Measurements from ENCODE around the gene NCAPD2.
"Not testable (repeated sequence)": the region's sequence is repeated elsewhere in the genome, so short reads cannot be mapped to it uniquely, and the experiment has no call there.

Gene NCAPD2

GRCh38 chr12:6463858-6464257 lies 30.0 kb upstream of the NCAPD2 start:
- no peak for DNase-seq

DNA sequence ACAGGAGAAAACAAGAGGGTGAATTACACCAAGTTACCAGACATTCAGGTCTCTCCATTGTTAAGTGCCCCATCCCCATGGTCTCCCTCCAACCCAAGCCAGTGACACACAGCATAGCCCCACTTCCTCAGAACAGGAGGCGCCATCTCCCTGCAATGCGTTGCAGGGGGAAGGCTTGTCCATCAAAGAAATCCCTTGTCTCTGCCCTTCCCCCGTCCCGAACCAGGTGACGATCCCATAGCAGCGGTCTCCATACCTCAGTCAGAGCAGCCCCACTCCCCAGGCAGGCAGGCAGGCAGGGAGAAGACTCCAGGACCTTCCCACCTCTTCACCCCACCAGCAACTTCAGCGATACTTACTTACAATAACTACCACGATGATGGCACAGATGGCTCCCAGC lies 29.4 kb upstream of the NCAPD2 start:
- no peak for DNase-seq

DNA sequence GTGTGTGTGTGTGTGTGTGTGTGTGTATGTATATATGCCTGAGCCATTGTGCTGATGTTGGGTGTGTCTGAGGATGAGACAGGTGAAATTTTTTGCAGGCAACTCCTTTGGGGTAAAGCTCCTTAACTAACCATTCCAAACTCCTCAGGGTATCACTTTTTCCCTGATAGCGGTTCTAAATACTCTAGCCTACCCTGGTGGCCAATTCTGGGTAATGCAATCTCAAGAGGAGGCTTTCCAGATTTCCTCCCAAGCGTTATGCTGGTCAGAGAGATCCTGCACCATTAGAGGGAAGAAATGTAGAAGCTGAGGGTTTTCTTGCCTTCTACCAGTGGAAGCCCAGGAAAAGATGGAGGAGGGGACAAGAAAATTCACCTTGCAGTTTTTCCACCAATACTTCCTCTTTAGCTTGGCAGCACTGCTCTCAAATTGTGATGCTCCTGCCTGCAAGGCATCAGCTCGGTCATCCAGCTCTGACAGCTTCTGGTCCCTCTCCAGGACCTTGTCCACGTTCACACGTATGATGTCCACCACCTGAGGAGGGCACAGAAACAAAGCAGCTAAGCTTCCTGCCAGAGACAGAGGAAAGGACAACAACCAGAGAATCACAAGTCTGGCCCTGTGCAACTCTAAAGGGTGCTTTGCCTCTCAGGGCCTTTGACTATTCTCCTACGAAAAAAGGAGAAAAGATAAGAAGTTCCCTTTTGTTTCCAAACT lies 28.3 kb upstream of the NCAPD2 start:
- peak; percentile 36 for DNase-seq

DNA sequence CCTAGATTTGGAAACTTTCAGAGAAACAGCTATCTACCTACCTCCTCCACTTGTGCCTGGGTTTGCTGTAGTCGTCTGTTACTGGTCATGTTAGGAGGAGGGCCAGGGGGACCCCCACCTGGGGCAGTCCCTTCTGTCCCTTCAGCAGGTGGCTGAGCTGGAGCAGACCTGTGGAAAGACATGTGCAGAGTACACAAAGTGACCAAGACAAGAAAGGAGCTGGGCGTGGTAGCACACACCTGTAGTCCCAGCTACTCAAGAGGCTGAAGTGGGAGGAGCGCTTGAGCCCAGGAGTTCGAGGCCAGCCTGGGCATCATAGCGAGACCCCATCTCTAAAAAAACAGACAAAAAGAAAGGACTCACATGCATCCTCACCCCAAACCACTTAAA lies 27.7 kb upstream of the NCAPD2 start:
- DNase-seq = no peak

- DNase-seq = not testable (repeated sequence)
Measured at GRCh38 chr12:6466751-6467150, 27.2 kb upstream of the NCAPD2 start.

DNA sequence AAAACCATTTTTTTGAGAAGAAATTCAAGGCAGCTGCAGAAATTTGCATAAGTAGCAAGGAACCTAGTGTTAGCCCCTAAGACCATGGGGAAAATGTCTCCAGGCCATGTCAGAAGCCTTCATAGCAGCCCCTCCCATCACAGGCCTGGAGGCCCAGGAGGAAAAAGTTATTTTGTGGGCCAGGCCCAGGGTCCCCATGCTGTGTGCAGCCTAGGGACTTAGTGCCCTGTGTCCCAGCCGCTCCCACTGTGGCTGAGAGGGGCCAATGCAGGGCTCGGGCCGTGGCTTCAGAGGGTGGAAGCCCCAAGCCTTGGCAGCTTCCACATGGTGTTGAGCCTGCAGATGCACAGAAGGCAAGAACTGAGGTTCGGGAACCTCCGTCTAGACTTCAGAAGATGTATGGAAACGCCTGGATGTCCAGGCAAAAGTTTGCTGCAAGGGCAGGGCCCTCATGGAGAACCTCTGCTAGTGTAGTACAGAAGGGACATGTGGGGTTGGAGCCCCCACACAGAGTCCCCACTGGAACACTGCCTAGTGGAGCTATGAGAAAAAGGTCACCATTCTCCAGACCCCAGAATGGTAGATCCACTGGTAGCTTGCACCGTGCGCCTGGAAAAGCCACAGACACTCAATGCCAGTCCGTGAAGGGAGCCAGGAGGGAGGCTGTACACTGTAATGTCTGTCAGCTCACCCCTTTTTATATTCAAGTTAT lies 26.2 kb upstream of the NCAPD2 start:
- DNase-seq = not testable (repeated sequence)

DNA sequence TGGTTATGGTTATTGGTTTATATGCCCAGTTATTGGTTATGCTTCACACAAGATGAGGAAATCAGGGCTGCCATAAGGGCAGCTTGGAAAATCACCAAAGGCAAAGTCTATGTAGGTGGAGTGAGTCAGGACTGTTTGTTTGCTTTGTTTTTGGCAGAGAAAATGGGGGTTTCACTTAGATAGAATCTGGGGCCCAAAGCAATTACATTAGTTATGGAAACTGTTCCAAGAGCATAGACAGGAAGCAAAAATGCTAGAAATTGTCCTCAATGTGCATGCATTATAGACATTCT lies 25.7 kb upstream of the NCAPD2 start:
- no peak for DNase-seq

GRCh38 chr12:6469092-6469491 lies 24.8 kb upstream of the NCAPD2 start:
- no peak for DNase-seq

GRCh38 chr12:6469609-6470374 lies 24.1 kb upstream of the NCAPD2 start:
- DNase-seq = no peak

DNA sequence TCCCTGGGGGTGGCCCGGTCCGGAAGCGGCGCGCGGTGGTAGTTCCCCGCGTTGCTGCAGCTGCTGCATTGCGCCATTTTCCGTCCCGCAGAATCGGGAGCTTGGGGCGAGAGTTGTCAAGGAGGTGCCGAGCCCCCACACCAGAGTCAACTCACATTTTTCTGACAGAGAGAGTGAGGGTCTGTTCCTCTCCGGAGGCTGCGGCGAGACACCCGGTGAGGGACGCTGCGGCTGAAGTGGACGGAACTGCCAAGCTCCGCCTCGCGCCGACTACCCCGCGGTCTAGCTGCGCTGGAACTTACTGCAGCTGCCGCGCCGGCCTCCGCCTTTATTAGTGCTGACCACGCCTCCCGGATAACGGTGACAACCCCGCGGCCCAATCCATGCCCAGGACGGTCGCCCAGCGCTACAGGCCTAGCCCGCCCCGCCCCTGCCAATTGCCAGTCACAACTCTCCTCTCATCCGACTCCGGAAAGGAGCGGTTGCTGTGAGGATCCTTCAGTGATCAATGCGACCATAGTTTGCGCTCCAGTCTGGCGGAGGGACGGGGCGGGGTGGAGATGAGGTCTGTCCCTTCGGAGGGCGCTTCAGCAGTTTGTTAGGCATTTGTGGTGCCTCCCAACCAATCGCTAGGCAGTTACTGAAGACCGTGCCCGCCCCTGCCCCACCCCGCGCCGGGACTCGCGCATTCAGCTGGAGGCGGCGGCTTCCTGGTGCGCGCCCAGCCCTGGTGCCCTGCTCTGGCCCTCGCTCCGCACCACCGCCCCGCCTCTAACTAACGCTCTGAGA lies 23.3 kb upstream of the NCAPD2 start, which contains the start of gene VAMP1:
Gene VAMP1, minus strand, starts transcription at position 303 of the 789 bp plus-strand sequence. Its CDS starts 146 bp downstream, at position 157.
- DNase-seq = peak; percentile 92

GRCh38 chr12:6471989-6472360 lies 21.9 kb upstream of the NCAPD2 start:
- DNase-seq = no peak

DNA sequence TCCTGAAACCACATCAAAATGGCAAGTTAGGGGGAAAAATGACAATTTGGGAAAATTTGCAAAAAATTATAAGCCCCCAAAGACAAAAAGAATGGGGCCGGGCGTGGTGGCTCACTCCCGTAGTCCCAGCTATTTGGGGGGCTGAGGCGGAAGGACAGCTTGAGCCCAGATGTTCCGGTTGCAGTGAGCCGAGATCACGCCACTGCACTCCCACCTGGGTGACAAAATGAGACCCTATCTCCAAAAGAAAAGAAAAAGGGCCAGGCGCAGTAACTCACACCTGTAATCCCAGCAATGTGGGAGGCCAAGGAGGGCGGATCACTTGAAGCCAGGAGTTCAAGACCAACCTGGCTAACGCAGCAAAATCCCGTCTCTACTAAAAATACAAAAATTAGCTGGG lies 21.4 kb upstream of the NCAPD2 start:
- no peak for DNase-seq

- not testable (repeated sequence) for DNase-seq
Measured at GRCh38 chr12:6475233-6475975, 18.5 kb upstream of the NCAPD2 start.

DNA sequence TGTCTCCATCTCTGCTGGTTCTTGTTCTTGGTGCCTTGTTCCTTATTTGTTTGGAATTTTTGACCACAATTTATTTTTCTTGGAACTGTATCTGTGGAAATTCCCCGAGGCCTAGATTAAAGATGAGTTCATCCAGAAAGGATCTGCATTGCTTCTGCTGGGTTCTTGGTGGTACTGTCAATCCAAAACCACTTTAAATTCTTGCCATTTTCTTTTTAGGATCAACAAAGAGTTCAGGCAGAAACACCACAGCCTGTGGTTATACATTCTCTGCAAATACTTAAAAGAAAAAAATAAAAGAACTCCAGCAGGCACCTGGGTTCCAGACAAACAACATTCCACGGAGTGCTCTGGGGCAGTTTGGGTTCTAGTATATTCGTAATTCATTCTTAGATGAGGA lies 17.4 kb upstream of the NCAPD2 start:
- no peak for DNase-seq

- not testable (repeated sequence) for DNase-seq
Measured at GRCh38 chr12:6477601-6478377, 16.1 kb upstream of the NCAPD2 start.

GRCh38 chr12:6478416-6478815 lies 15.5 kb upstream of the NCAPD2 start:
- DNase-seq = no peak

DNA sequence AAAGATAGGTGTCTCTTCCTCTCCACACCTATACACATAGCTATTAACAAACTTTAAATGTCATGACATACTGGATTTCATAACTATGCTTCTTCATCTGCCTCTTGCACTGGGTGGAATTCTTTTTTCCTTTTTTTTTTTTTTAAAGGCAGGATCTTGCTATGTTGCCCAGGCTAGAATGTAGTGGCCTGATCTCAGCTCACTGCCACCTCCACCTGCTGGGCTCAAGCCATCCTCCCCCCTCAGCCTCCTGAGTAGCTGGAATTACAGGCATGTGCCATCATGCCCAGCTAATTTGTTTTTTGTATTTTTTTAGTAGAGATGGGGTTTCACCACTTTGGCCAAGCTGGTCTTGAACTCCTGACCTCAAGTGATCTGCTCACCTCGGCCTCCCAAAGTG lies 5.7 kb upstream of the NCAPD2 start:
- DNase-seq = no peak

DNA sequence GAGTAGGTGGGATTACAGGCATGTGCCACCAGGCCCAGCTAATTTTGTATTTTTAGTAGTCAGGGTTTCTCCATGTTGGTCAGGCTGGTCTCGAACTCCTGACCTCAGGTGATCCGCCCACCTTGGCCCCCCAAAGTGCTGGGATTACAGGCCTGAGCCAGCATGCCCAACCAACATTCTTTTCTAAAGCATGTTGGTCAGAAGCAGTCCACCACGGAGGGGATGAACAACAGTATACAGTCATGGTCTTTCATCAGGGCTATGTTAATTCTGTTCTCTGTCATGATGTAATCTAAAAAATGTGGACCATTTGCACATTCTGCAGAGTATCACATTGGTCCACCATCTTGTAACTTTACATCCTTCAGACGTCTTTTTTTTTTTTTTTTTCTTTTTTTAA lies 4.5 kb upstream of the NCAPD2 start:
- DNase-seq = no peak

DNA sequence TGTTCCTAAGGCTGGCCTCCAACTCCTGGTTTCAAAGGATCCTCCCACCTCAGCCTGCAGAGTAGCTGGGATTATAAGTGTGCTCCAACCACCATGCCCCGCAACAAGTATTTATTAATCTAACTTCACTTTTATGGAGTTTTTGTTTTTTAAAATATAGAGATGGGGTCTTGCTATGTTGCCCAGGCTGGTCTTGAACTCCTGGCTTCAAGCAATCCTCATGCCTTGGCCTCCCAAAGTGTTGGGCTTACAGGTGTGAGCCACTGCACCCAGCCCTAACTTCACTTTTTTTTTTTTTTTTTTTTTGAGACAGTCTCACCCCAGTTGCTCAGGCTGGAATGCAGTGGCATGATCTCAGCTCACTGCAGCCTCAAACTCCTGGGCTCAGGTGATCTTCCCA lies 3.2 kb upstream of the NCAPD2 start:
- DNase-seq = not testable (repeated sequence)

DNA sequence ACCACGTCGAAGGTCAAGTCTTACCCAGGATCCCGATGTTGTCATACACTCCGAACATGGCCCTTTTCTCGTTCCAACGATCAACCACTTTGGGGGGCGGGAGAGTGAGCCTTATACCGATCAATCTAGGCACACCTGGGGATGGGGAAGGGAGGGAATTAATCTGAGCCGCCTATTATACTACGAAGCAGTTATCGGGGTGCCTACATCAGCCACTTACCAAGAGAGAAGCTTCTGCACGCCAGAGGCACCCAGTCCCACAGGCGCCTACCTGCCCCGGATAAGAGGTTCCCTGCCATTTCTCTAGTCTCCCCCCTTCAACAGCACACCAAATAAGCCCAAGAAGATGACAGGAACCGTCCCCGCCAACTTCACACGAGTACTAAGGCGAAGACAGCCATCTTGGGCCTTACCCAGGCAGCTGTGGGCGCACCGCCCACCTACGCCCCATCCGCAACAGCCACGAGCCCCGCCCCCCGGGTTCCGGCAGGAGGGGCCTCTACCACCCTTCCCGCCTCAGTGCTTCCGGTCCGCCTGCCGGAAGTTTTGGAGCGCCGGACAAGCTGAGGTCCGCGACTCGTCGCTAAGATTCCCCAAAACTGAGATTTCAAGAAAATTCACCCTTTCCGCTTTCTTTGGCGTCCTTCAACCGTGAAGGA lies 935 bp upstream of the NCAPD2 start, which contains the start of gene MRPL51:
Gene MRPL51, minus strand, starts transcription at position 425 of the 659 bp plus-strand sequence. Its CDS starts 126 bp downstream, at position 299.
- peak; percentile 86 for DNase-seq

DNA sequence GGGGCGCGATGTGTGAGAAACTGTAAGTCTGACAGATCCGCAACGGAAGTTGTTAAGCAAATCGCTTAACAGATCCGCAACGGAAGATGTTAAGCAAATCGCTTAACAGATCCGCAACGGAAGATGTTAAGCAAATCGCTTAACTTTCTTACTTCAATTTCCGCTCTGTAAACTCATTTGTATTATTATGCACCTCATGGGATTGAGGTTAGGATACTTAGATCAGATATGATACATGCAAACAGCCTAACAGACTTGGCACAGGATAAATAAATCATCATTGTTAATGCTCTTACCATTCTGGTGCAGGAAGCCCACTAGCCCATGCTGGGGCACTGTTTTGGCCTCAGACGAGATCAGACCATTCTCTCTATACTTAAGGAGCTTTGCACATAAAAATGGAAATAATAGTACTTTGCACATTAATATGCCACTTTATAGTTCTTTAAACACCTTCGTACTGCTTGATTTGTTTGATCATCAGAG lies 399 bp downstream of the NCAPD2 start:
- DNase-seq = no peak

All from NCI-H2227 treated with DMSO at 0.1 percent for 48 hours (cell line).